Measurements from ENCODE around the gene CAP1. TPM values are rescaled to one million over a fixed set of nuclear protein-coding genes. Genes with fewer than 3 reads are reported as not detected.

Gene CAP1
- total RNA-seq, 4 donors from 2014 or later: 81.0 to 290 (median 238) TPM

DNA sequence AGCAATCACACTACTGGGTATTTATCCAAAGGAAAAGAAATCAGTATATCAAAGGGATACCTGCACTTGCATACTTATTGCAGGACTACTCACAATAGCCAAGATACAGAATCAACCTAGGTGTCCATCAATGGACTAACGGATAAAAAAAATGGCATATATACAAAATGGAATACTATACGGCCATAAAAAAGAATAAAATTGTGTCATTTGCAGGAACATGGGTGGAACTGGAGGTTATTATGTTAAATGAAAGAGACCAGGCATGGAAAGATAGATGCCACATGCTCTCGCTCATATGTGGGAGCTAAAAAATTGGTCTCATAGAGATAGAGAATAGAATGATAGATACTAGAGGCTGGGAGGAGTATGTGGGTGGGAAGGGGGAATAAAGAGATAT lies 29.3 kb upstream of the CAP1 start:
- no peak for DNase-seq
- no peak overlapping the region for H3K27ac ChIP-seq
- H3K9me3 ChIP-seq: no peaks in the 10 kb centered on the region
- H3K36me3 ChIP-seq: no peaks in the 10 kb centered on the region
- peaks cover 0 to 9% (median 0%) of the 10 kb centered on the region in 4 donors for H3K4me1 ChIP-seq
- in situ Hi-C loops (cut with MboI; ENCODE audit: low pct_ligation_motif_present in 1 of 4, low pct_unique_long_range_greater_than_20kb in 1 of 4, low sequenced_read_pairs in 3 of 4) (no loop called here), intact Hi-C loops (cut with DNase I; ENCODE audit: low total_unique reads) (no loop called here)
- no peaks in the 10 kb centered on the region for H3K27me3 ChIP-seq
- WGBS, 2 donors (ENCODE audit: low coverage in 1 of 2): 92 to 96% methylated on average over 3 of the region's 3 CpGs
- TF ChIP-seq EP300 (IDR thresholded peaks at IDR 0.05; ENCODE audit: low read depth): no peak
- TF ChIP-seq POLR2AphosphoS5 (IDR thresholded peaks at IDR 0.05): no peak
- no peak for TF ChIP-seq CTCF (IDR thresholded peaks at IDR 0.05)
- no peak for TF ChIP-seq POLR2A (IDR thresholded peaks at IDR 0.05)
- H3K4me3 ChIP-seq: no peak overlapping the region

DNA sequence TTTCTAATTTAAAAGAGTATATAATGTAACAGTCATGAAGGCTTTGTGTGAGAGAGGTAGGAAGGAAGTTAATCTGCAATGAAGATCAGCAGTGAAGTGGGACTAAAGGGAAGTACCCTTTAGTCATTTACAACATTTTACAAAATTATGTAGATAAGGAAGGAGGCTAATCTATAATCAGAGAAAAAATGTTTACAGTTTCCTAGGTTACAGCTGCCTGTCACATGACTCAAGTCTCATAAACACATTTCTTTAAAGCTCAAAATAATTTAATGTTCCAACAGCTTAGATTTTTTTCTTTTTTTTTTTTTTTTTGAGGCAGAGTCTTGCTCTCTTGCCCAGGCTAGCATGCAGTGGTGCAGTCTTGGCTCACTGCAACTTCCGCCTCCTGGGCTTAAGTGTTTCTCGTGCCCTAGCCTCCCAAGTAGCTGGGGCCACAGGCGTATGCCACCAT lies 26.2 kb upstream of the CAP1 start:
- intact Hi-C loops (cut with DNase I; ENCODE audit: low total_unique reads) (no loop called here), in situ Hi-C loops (cut with MboI; ENCODE audit: low pct_ligation_motif_present in 1 of 4, low pct_unique_long_range_greater_than_20kb in 1 of 4, low sequenced_read_pairs in 3 of 4) (no loop called here)
- peaks cover 0 to 9% (median 0%) of the 10 kb centered on the region in 4 donors for H3K4me1 ChIP-seq
- WGBS, 2 donors (ENCODE audit: low coverage in 1 of 2): 52 to 73% methylated on average over 2 to 3 of the region's 3 CpGs
- DNase-seq: no peak
- H3K36me3 ChIP-seq: no peaks in the 10 kb centered on the region
- no peaks in the 10 kb centered on the region for H3K27me3 ChIP-seq
- no peak overlapping the region for H3K27ac ChIP-seq
- H3K9me3 ChIP-seq: no peaks in the 10 kb centered on the region
- no peak overlapping the region for H3K4me3 ChIP-seq
- TF ChIP-seq POLR2AphosphoS5 (IDR thresholded peaks at IDR 0.05) (no peak), EP300 (IDR thresholded peaks at IDR 0.05; ENCODE audit: low read depth) (no peak), POLR2A (IDR thresholded peaks at IDR 0.05) (no peak)

DNA sequence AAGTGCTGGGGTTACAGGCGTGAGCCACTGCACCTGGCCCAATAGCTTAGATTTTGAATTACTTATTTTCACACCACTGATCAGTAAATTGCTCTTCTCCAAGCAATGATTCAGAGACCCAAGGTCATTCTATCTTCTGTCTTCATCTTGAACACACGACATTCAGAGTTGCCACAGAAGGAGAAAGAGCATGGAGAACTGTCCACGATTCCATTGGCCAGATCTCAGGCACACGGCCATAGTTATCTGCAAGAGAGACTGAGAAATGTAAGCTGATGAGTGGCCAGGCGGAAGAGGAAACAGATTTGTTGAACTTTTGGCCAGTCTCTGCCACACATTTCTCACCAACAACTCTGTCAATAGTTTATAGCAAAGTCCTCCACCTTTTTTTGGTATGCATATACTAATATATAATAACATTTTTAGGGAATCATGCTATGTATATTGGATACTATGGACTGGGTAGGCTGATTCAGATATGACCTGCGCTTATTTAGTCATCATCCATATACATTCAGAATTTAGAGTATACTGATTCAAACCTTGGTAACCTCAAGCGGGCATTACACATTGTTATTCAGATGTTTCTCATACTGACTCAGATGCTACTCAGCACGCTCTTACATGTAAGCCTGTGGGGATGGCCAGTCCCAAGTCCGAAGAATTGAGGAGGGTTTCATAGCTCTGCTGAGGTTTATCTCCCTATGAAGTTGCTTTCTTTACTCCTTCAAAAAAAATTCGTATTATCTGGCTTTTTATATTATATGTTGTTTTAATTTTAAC lies 25.5 kb upstream of the CAP1 start:
- in situ Hi-C loops (cut with MboI; ENCODE audit: low pct_ligation_motif_present in 1 of 4, low pct_unique_long_range_greater_than_20kb in 1 of 4, low sequenced_read_pairs in 3 of 4) (no loop called here), intact Hi-C loops (cut with DNase I; ENCODE audit: low total_unique reads) (no loop called here)
- DNase-seq: no peak
- no peaks in the 10 kb centered on the region for H3K36me3 ChIP-seq
- H3K4me1 ChIP-seq: peaks cover 0 to 9% (median 0%) of the 10 kb centered on the region in 4 donors
- TF ChIP-seq CTCF (IDR thresholded peaks at IDR 0.05) (no peak), POLR2AphosphoS5 (IDR thresholded peaks at IDR 0.05) (no peak), EP300 (IDR thresholded peaks at IDR 0.05; ENCODE audit: low read depth) (no peak), POLR2A (IDR thresholded peaks at IDR 0.05) (no peak)
- no peaks in the 10 kb centered on the region for H3K27me3 ChIP-seq
- H3K27ac ChIP-seq: no peak overlapping the region
- H3K4me3 ChIP-seq: no peak overlapping the region
- no peaks in the 10 kb centered on the region for H3K9me3 ChIP-seq
- 76 to 80% methylated on average over 6 to 10 of the region's 10 CpGs for WGBS, 2 donors (ENCODE audit: low coverage in 1 of 2)

- DNase-seq: no peak
- H3K9me3 ChIP-seq: no peaks in the 10 kb centered on the region
- intact Hi-C loops (cut with DNase I; ENCODE audit: low total_unique reads) (no loop called here), in situ Hi-C loops (cut with MboI; ENCODE audit: low pct_ligation_motif_present in 1 of 4, low pct_unique_long_range_greater_than_20kb in 1 of 4, low sequenced_read_pairs in 3 of 4) (no loop called here)
- H3K27me3 ChIP-seq: no peaks in the 10 kb centered on the region
- no peaks in the 10 kb centered on the region for H3K36me3 ChIP-seq
- 80 to 93% methylated on average over 3 to 5 of the region's 5 CpGs for WGBS, 2 donors (ENCODE audit: low coverage in 1 of 2)
- TF ChIP-seq POLR2A (IDR thresholded peaks at IDR 0.05): no peak
- no peak for TF ChIP-seq POLR2AphosphoS5 (IDR thresholded peaks at IDR 0.05)
- no peak for TF ChIP-seq CTCF (IDR thresholded peaks at IDR 0.05)
- TF ChIP-seq EP300 (IDR thresholded peaks at IDR 0.05; ENCODE audit: low read depth): no peak
- no peak overlapping the region for H3K27ac ChIP-seq
- no peak overlapping the region for H3K4me3 ChIP-seq
- H3K4me1 ChIP-seq: peaks cover 0 to 9% (median 0%) of the 10 kb centered on the region in 4 donors
Observed at GRCh38 chr1:40017951-40018575, 22.5 kb upstream of the CAP1 start.

Measured in transverse colon (tissue), 4 donors.